ENCODE results near the gene SNAPC4. TPM values are rescaled to one million over a fixed set of nuclear protein-coding genes. Genes with fewer than 3 reads are reported as not detected.

SNAPC4 gene
- total and polyA plus RNA-seq, 2 donors (not counting 1 experiment from before 2014, with no cell fraction given) = 1.8 to 3.8 TPM

DNA sequence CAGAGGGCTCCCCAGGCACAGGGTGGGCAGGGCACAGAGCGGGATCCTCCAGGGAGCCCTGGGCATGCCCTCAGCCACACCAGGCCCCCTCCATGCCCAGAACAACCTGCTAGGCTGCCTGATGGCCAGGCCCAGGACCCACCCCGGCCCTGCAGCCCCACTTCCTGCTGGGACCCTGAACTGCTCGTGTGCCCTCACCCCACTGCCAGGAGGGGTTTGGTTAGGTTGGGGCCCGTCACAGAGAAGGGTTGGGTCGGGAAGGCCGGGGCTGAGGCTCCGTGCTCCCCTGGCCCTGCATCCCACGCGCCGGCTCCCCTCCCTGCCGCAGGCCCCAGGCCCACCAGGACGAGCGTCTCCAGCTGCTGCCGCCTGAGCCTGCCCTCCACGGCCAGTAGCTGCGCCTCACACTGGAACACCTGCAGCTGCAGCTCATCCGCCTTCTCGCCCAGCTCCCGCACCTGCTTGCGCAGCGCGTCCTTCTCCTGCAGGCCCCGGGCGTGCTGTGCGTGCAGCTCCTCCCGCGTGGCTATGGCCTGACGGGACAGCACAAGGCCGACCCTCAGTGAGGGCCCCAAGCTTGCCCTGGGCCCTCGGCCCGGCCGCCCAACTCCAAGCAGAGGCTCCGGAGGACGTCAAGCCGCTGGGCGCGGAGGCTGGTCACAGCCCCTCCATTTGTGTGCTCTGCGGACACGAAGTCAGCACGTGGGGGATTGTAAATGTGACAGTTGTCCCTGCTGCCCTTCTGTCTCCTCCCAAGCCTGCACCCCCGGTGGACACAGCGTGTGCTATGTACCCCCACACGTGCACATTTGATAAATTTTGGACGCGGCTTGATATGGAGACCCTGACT lies 32.4 kb downstream of the SNAPC4 start:
- TF ChIP-seq EZH2 (IDR thresholded peaks at IDR 0.05; ENCODE audit: low read length, missing control alignments) = no peak
- TF ChIP-seq, protein P1, sequence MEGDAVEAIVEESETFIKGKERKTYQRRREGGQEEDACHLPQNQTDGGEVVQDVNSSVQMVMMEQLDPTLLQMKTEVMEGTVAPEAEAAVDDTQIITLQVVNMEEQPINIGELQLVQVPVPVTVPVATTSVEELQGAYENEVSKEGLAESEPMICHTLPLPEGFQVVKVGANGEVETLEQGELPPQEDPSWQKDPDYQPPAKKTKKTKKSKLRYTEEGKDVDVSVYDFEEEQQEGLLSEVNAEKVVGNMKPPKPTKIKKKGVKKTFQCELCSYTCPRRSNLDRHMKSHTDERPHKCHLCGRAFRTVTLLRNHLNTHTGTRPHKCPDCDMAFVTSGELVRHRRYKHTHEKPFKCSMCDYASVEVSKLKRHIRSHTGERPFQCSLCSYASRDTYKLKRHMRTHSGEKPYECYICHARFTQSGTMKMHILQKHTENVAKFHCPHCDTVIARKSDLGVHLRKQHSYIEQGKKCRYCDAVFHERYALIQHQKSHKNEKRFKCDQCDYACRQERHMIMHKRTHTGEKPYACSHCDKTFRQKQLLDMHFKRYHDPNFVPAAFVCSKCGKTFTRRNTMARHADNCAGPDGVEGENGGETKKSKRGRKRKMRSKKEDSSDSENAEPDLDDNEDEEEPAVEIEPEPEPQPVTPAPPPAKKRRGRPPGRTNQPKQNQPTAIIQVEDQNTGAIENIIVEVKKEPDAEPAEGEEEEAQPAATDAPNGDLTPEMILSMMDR (conservative IDR thresholded peaks at IDR 0.05 in 1 of 2, IDR thresholded peaks at IDR 0.05 in 1 of 2; ENCODE audit: low read depth in 1 of 2, low read length in 2 of 2) = no peak
- H3K9me3 ChIP-seq (ENCODE audit: control insufficient read depth, insufficient read depth, low read depth, low read length) = no peaks in the 10 kb centered on the region
- H4K20me1 ChIP-seq (ENCODE audit: control insufficient read depth, extremely low read depth, insufficient read depth, low read length) = no peaks in the 10 kb centered on the region
- no peaks in the 10 kb centered on the region for H3K36me3 ChIP-seq (ENCODE audit: control insufficient read depth, insufficient read depth, low read length)
- peaks cover 9% of the 10 kb centered on the region for H3K4me1 ChIP-seq (ENCODE audit: control insufficient read depth, extremely low read depth, insufficient read depth, low read length)
- no peaks in the 10 kb centered on the region for H3K27me3 ChIP-seq (ENCODE audit: control insufficient read depth, insufficient read depth, low read length)
- no peak overlapping the region for H3K4me3 ChIP-seq (replicated peaks in 1 of 4; ENCODE audit: control extremely low read depth in 1 of 4, insufficient read depth in 1 of 4, low read depth in 3 of 4, low read length in 4 of 4)
- H3K27ac ChIP-seq (ENCODE audit: insufficient read depth, low read length) = no peak overlapping the region
- no peaks in the 10 kb centered on the region for H3K79me2 ChIP-seq (ENCODE audit: control insufficient read depth, insufficient read depth, low read length)
- H3K4me2 ChIP-seq (ENCODE audit: extremely low read depth, insufficient read depth, low read length) = no peak overlapping the region
- H3K9ac ChIP-seq (ENCODE audit: insufficient read depth, low read length) = no peak overlapping the region
- no peak overlapping the region for H2AFZ ChIP-seq (ENCODE audit: low read length)
- DNase-seq (ENCODE audit: low read depth in 2 of 2) = no peak

DNA sequence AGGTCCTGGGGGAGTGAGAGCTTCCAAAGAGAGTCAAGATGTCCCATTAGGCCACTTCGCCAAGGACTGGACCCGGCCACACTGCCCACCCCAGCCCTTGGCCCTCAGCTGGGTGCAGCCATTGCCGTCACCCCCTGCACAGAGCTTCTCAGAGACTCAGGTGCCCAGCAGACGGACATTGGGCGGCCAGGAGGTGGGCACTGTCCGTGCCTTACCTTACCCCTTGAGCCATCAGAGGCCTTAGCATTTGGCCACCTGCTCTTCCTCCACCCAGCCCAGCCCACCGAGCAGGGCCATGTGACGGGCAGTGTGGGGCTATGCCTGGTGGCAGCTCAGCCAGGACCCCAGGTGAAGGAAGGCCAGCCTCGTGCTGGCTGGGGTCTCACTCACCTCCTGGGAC lies 33.1 kb downstream of the SNAPC4 start:
- no peak for TF ChIP-seq EZH2 (IDR thresholded peaks at IDR 0.05; ENCODE audit: low read length, missing control alignments)
- TF ChIP-seq, protein P1 (conservative IDR thresholded peaks at IDR 0.05 in 1 of 2, IDR thresholded peaks at IDR 0.05 in 1 of 2; ENCODE audit: low read depth in 1 of 2, low read length in 2 of 2) = no peak
- Histone ChIP-seq H3K27me3 (ENCODE audit: control insufficient read depth, insufficient read depth, low read length) (no peaks in the 10 kb centered on the region), H3K4me1 (ENCODE audit: control insufficient read depth, extremely low read depth, insufficient read depth, low read length) (peaks cover 8% of the 10 kb centered on the region), H3K4me2 (ENCODE audit: extremely low read depth, insufficient read depth, low read length) (no peak overlapping the region), H3K79me2 (ENCODE audit: control insufficient read depth, insufficient read depth, low read length) (no peaks in the 10 kb centered on the region), H3K9me3 (ENCODE audit: control insufficient read depth, insufficient read depth, low read depth, low read length) (no peaks in the 10 kb centered on the region), H3K27ac (ENCODE audit: insufficient read depth, low read length) (no peak overlapping the region), H3K36me3 (ENCODE audit: control insufficient read depth, insufficient read depth, low read length) (no peaks in the 10 kb centered on the region), H3K4me3 (replicated peaks in 1 of 4; ENCODE audit: control extremely low read depth in 1 of 4, insufficient read depth in 1 of 4, low read depth in 3 of 4, low read length in 4 of 4) (no peak overlapping the region), H2AFZ (ENCODE audit: low read length) (no peak overlapping the region), H3K9ac (ENCODE audit: insufficient read depth, low read length) (no peak overlapping the region), H4K20me1 (ENCODE audit: control insufficient read depth, extremely low read depth, insufficient read depth, low read length) (no peaks in the 10 kb centered on the region)
- no peak for DNase-seq (ENCODE audit: low read depth in 2 of 2)

DNA sequence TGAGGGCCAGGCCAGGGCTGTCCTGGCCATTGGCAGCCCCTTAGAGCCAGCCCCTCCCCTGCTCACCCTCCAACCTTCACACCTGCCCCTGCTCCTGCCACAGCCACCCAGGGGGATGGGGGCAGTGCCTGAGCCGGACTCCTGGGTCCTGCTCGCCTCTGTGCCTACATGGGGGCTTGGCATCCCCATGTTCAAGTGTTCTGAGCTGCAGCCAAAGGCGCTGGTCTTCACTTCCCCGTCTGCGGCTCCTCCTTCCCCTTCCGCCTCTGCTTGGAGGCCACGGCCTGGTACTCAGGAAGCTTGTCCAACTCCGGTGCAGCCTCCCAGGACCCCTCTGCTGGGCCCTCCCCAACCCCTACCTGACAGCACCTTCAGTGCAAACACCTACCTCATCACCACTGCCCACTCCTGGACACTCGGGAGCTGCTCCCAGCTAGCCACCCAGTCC lies 34.2 kb downstream of the SNAPC4 start:
- H4K20me1 ChIP-seq (ENCODE audit: control insufficient read depth, extremely low read depth, insufficient read depth, low read length) = no peaks in the 10 kb centered on the region
- H3K27ac ChIP-seq (ENCODE audit: insufficient read depth, low read length) = no peak overlapping the region
- H3K4me1 ChIP-seq (ENCODE audit: control insufficient read depth, extremely low read depth, insufficient read depth, low read length) = peaks cover 18% of the 10 kb centered on the region
- no peaks in the 10 kb centered on the region for H3K27me3 ChIP-seq (ENCODE audit: control insufficient read depth, insufficient read depth, low read length)
- H3K4me3 ChIP-seq (replicated peaks in 1 of 4; ENCODE audit: control extremely low read depth in 1 of 4, insufficient read depth in 1 of 4, low read depth in 3 of 4, low read length in 4 of 4) = no peak overlapping the region
- H2AFZ ChIP-seq (ENCODE audit: low read length) = no peak overlapping the region
- no peak for DNase-seq (ENCODE audit: low read depth in 2 of 2)
- TF ChIP-seq, protein P1 (conservative IDR thresholded peaks at IDR 0.05 in 1 of 2, IDR thresholded peaks at IDR 0.05 in 1 of 2; ENCODE audit: low read depth in 1 of 2, low read length in 2 of 2) = no peak
- TF ChIP-seq EZH2 (IDR thresholded peaks at IDR 0.05; ENCODE audit: low read length, missing control alignments) = no peak
- H3K9ac ChIP-seq (ENCODE audit: insufficient read depth, low read length) = no peak overlapping the region
- H3K9me3 ChIP-seq (ENCODE audit: control insufficient read depth, insufficient read depth, low read depth, low read length) = no peaks in the 10 kb centered on the region
- H3K4me2 ChIP-seq (ENCODE audit: extremely low read depth, insufficient read depth, low read length) = no peak overlapping the region
- H3K79me2 ChIP-seq (ENCODE audit: control insufficient read depth, insufficient read depth, low read length) = no peaks in the 10 kb centered on the region
- no peaks in the 10 kb centered on the region for H3K36me3 ChIP-seq (ENCODE audit: control insufficient read depth, insufficient read depth, low read length)
